ENCODE data around the gene GALNT17.

GRCh38 chr7:71184136-71184535, 52.2 kb downstream of the GALNT17 start:
- TF ChIP-seq SUZ12 (IDR thresholded peaks at IDR 0.05; ENCODE audit: extremely low read depth, insufficient read depth, insufficient read length) = no peak
- TF ChIP-seq YY1 (IDR thresholded peaks at IDR 0.05; ENCODE audit: insufficient read depth, insufficient read length) = no peak
- no peak for TF ChIP-seq ZNF274 (IDR thresholded peaks at IDR 0.05; ENCODE audit: low read depth, low read length)
